Osteocyte (in vitro differentiated cells): ENCODE measurements around the gene RPL22. TPM values are rescaled to one million over a fixed set of nuclear protein-coding genes. Genes with fewer than 3 reads are reported as not detected.

Experiments used
- DNase-seq: peaks from one replicate; pipeline ENCODE4 v3.0.0; 2021; ENCODE audit warnings: mixed read lengths; ENCODE audit not compliant: unreplicated experiment; ENCODE audit errors: extremely low spot score
- H3K27ac Mint-ChIP-seq: one replicate; pipeline ENCODE4 v1.8.0; 2021; ENCODE audit warnings: mild to moderate bottlenecking, mixed read lengths; ENCODE audit not compliant: unreplicated experiment
- H3K27me3 Mint-ChIP-seq: one replicate; pipeline ENCODE4 v1.8.0; 2021; ENCODE audit warnings: mixed read lengths; ENCODE audit not compliant: unreplicated experiment
- H3K36me3 Mint-ChIP-seq: one replicate; pipeline ENCODE4 v1.8.0; 2021; ENCODE audit warnings: mixed read lengths; ENCODE audit not compliant: unreplicated experiment
- H3K4me1 Mint-ChIP-seq: one replicate; pipeline ENCODE4 v1.8.0; 2021; ENCODE audit warnings: mixed read lengths; ENCODE audit not compliant: unreplicated experiment
- H3K4me3 Mint-ChIP-seq: one replicate; pipeline ENCODE4 v1.8.0; 2021; ENCODE audit warnings: mild to moderate bottlenecking, moderate library complexity, mixed read lengths; ENCODE audit not compliant: unreplicated experiment
- H3K9me3 Mint-ChIP-seq: one replicate; pipeline ENCODE4 v1.8.0; 2021; ENCODE audit warnings: mixed read lengths; ENCODE audit not compliant: unreplicated experiment
- total RNA-seq: library from RNA; stranded (reverse); gene quantifications from 2 replicates; pipeline ENCODE4 v1.2.1, GENCODE V29; 2021
- TF ChIP-seq, protein P1 (sequence below): fragments of 200-600 bp; sonication (generic); IDR thresholded peaks from 2 replicates; pipeline ENCODE4 v1.5.0; 2021; ENCODE audit warnings: antibody characterized with exemption, mild to moderate bottlenecking, moderate library complexity

RPL22 gene
- total RNA-seq, 1 donor from 2014 or later: 373 TPM

DNA sequence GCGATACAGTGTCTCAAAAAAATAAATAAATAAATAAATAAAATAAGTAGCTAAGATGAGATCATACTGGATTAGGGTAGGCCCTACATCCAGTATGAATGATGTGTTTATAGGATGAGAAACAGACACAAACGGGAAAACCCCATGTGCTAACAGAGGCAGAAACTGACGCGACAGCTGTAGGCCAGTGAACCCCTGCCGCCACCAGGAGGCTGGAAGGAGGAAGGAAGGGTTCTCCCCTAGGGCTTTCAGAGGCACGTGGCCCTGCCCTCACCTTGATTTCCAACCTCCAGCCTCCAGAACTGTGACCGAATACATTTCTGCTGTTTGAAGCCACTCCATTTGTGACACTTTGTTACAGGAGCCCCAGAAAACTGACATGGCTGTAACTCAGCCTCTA is 57.8 kb downstream of the RPL22 start:
- TF ChIP-seq, protein P1, sequence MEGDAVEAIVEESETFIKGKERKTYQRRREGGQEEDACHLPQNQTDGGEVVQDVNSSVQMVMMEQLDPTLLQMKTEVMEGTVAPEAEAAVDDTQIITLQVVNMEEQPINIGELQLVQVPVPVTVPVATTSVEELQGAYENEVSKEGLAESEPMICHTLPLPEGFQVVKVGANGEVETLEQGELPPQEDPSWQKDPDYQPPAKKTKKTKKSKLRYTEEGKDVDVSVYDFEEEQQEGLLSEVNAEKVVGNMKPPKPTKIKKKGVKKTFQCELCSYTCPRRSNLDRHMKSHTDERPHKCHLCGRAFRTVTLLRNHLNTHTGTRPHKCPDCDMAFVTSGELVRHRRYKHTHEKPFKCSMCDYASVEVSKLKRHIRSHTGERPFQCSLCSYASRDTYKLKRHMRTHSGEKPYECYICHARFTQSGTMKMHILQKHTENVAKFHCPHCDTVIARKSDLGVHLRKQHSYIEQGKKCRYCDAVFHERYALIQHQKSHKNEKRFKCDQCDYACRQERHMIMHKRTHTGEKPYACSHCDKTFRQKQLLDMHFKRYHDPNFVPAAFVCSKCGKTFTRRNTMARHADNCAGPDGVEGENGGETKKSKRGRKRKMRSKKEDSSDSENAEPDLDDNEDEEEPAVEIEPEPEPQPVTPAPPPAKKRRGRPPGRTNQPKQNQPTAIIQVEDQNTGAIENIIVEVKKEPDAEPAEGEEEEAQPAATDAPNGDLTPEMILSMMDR: no peak
- Mint-ChIP-seq H3K4me1 (no peaks in the 10 kb centered on the region), H3K27me3 (peaks cover 17% of the 10 kb centered on the region), H3K27ac (no peak overlapping the region), H3K4me3 (no peak overlapping the region), H3K9me3 (no peaks in the 10 kb centered on the region), H3K36me3 (no peaks in the 10 kb centered on the region)
- no peak for DNase-seq

DNA sequence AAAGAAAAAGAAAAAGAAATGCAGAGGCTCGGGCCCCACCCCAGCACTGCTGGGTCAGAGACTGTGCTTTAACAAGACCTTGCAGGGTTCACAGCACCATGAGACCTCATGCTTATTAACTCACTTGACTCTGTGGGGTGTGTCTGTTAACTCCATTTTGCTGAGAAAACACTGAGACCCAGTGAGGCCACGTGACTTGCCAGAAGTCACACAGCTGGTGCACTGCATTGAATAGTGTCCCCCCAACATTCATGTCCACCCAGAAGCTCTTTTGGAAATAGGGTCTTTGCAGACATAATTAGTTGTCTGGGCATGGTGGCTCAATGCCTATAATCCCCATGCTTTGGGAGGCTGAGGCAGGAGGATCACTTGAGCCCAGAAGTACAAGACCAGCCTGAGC is 59.0 kb downstream of the RPL22 start:
- no peaks in the 10 kb centered on the region for H3K36me3 Mint-ChIP-seq
- no peaks in the 10 kb centered on the region for H3K4me1 Mint-ChIP-seq
- no peaks in the 10 kb centered on the region for H3K9me3 Mint-ChIP-seq
- TF ChIP-seq, protein P1: no peak
- DNase-seq: no peak
- H3K27ac Mint-ChIP-seq: no peak overlapping the region
- peaks cover 14% of the 10 kb centered on the region for H3K27me3 Mint-ChIP-seq
- H3K4me3 Mint-ChIP-seq: no peak overlapping the region

DNA sequence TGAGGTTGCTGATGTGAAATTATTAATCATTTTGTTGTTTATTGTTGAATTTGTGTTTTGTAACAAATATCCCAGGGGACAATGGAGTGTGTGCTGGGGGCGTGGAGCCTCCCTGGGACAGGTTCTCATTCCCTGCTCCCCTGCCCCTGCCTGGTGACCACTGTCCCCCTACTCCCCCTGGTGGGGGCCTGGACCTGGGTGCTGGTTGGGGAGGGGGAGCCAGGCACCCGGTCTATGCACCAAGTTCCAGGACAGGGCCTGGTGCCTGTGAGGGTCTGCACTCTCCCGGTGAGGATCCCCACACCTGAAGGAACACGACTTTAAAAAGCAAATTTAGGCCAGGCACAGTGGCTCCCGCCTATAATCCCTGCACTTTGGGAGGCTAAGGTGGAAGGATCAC is 61.6 kb downstream of the RPL22 start:
- Mint-ChIP-seq H3K9me3 (peaks cover 4% of the 10 kb centered on the region), H3K4me3 (no peak overlapping the region), H3K27ac (no peak overlapping the region), H3K4me1 (no peaks in the 10 kb centered on the region), H3K36me3 (no peaks in the 10 kb centered on the region), H3K27me3 (peaks cover 4% of the 10 kb centered on the region)
- TF ChIP-seq, protein P1: no peak
- DNase-seq: no peak

DNA sequence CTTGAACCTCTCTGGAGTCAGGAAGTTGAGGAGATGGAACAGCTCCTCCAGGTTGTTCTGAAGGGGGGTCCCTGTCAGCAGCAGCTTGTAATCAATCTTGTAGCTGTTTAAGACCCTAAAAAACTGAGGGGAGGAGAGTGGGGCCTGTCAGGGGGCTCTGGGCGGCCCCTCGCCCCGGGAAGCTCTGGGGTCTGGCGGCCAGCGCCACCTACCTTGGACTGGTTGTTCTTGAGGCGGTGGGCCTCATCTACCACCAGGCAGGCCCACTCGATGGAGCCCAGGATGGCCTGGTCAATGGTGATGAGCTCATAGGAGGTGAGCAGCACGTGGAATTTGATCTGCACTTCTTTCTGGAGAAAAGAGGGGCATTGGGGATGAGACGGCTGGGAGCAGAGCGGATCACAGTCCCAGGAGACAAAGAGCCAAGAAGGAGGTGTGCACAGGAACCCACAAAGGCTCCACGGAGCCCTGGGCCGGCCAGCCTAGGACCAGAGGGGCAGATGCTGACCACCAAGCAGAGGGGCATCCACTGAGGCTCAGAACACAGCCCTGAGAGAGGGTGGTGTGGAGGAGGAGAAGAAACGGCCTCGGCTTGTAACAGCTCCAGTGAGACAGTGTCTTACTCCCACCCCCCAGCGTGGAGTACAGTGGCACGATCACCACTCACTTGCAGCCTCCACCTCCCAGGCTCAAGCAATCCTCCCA is 62.7 kb downstream of the RPL22 start:
- no peak for DNase-seq
- TF ChIP-seq, protein P1: no peak

More for the DNA sequence above, 62.7 kb downstream of the RPL22 start:
- Mint-ChIP-seq H3K4me1 (no peaks in the 10 kb centered on the region), H3K4me3 (no peak overlapping the region), H3K36me3 (no peaks in the 10 kb centered on the region), H3K9me3 (peaks cover 14% of the 10 kb centered on the region), H3K27me3 (peaks cover 4% of the 10 kb centered on the region), H3K27ac (no peak overlapping the region)

Other genes with a start within 250 kb of the RPL22 start
- 11.1 and 12.8 TPM in 2 replicates for gene NPHP4, start 207.2 kb downstream of the RPL22 start, total RNA-seq
- 9.3 and 10.4 TPM in 2 replicates for gene KCNAB2, start 153.7 kb downstream of the RPL22 start, total RNA-seq
- gene CHD5, start 19.3 kb downstream of the RPL22 start, total RNA-seq: 0.16 and 0.43 TPM in 2 replicates
- 12.4 TPM in 2 replicates for gene RNF207, start 6.5 kb upstream of the RPL22 start, total RNA-seq
- gene ICMT, start 36.4 kb upstream of the RPL22 start, total RNA-seq: 74.7 and 81.1 TPM in 2 replicates
- not detected in 2 replicates for gene HES3, start 44.6 kb upstream of the RPL22 start, total RNA-seq
- gene GPR153, start 61.5 kb upstream of the RPL22 start, total RNA-seq: 4.2 and 4.4 TPM in 2 replicates
- gene ACOT7, start 194.2 kb upstream of the RPL22 start, total RNA-seq: 21.6 and 21.8 TPM in 2 replicates
- not detected in 2 replicates for gene HES2, start 220.3 kb upstream of the RPL22 start, total RNA-seq
- 0.31 TPM in 1 of 2 replicates, not detected in the other for gene ESPN, start 225.2 kb upstream of the RPL22 start, total RNA-seq